Measurements from ENCODE around the gene DOCK4.

- TF ChIP-seq SUZ12 (IDR thresholded peaks at IDR 0.05; ENCODE audit: extremely low read depth, insufficient read depth, insufficient read length) (no peak), YY1 (IDR thresholded peaks at IDR 0.05; ENCODE audit: insufficient read depth, insufficient read length) (no peak)
Measured at GRCh38 chr7:112214883-112215282, 8.7 kb upstream of the DOCK4 start.

All from NT2/D1 (cell line).